GM12892 (cell line): ENCODE data around the gene BRINP2.

Experiments
- DNase-seq: peaks from one replicate; pipeline ENCODE4 v3.0.0; 2011; ENCODE audit not compliant: insufficient read length
- FAIRE-seq: peaks from 2 replicates; lab custom pipeline; 2011; peaks lifted over from hg19 to GRCh38; lab: Jason Lieb, UNC
- POLR2A ChIP-seq: IDR thresholded peaks from 2 replicates; pipeline ENCODE4 v1.6.1; 2011; ENCODE audit warnings: low read depth, low read length, control low read depth
- POLR2AphosphoS5 ChIP-seq: IDR thresholded peaks from 2 replicates; pipeline ENCODE4 v1.6.1; 2011; ENCODE audit warnings: low read depth, low read length, control low read depth
- TAF1 ChIP-seq: IDR thresholded peaks from 2 replicates; pipeline ENCODE4 v1.6.1; 2011; ENCODE audit warnings: low read depth, mild to moderate bottlenecking, control low read depth, low read length, borderline replicate concordance

The BRINP2 gene

GRCh38 chr1:177171536-177172123, 872 bp downstream of the BRINP2 start:
- DNase-seq (no peak), FAIRE-seq (no peak)
- TF ChIP-seq POLR2A (no peak), TAF1 (no peak), POLR2AphosphoS5 (no peak)

DNA sequence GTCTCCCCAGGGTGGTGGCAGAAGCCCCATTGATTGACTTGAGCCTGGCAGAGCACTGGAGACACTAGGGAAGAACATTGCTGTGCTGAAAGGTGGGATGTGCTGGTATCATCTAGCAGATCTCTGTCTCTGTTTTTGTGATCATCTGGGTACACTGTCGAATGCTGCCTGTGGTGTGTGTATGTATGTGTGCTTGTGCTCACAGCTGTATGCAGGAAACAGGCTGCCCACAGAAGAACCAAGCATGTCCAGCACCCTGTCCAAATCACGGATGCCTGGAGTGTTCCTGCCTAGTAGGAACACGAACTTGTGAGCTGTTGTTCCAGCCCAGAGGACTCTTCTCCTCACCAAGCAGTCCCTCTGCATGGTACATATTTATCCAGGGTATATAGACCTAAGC, 1.5 kb downstream of the BRINP2 start:
- no peak for TF ChIP-seq TAF1
- no peak for TF ChIP-seq POLR2AphosphoS5
- TF ChIP-seq POLR2A, result no peak
- FAIRE-seq, result no peak
- DNase-seq, result no peak

DNA sequence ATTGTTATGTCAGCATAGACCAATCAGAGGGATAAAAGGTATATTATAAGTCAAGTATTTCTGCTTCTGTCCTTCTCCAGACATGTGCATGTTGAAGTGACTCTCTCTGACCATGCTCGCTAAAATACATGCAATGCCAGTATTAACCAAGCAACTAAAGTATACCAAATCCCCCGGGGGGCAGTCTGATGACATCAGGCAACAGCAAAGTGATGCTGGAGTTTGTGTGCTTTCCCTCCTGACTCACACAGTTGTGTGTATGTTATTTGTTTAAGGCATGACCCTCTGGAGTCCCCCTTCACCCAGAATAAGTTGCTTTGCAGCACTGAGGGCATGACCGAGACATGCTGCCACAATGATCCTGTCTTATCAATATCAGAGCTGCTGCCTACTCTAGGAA, 2.1 kb downstream of the BRINP2 start:
- DNase-seq, result no peak

GRCh38 chr1:177173976-177174375, 3.2 kb downstream of the BRINP2 start:
- TF ChIP-seq TAF1 (no peak), POLR2AphosphoS5 (no peak), POLR2A (no peak)
- DNase-seq, result no peak
- FAIRE-seq, result no peak

More for the DNA sequence above, 2.1 kb downstream of the BRINP2 start:
- FAIRE-seq, result no peak
- no peak for TF ChIP-seq TAF1
- TF ChIP-seq POLR2AphosphoS5, result no peak
- no peak for TF ChIP-seq POLR2A

GRCh38 chr1:177174921-177175634, 4.3 kb downstream of the BRINP2 start:
- DNase-seq (no peak), FAIRE-seq (no peak)
- TF ChIP-seq POLR2AphosphoS5 (no peak), POLR2A (no peak), TAF1 (no peak)

- FAIRE-seq (no peak), DNase-seq (no peak)
- TF ChIP-seq TAF1 (no peak), POLR2AphosphoS5 (no peak), POLR2A (no peak)
Measured at GRCh38 chr1:177181280-177181630, 10.5 kb downstream of the BRINP2 start.

GRCh38 chr1:177181631-177182291, 11.0 kb downstream of the BRINP2 start:
- DNase-seq, result peak; percentile 53
- FAIRE-seq, result no peak
- TF ChIP-seq POLR2AphosphoS5 (no peak), TAF1 (no peak), POLR2A (no peak)

DNA sequence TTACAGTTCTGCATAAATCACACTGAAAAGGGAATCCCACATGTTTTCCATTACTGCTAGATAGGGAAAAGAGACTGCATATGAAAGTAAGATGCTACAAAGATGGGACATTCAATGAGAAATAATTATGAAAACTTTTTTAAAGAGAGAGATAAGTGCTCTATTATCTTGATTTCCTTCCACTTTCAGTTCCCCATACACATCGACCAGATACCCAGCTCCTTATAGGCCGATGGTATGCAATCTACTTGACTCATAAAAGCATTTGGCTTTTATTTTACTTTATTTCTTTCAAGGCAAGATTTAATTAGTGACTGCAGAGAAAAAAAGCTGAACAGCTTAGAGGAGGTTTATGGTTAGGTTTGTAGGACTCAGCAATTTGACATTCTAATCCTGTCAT, 13.1 kb downstream of the BRINP2 start:
- TF ChIP-seq POLR2AphosphoS5 (no peak), TAF1 (no peak), POLR2A (no peak)
- FAIRE-seq (no peak), DNase-seq (no peak)

DNA sequence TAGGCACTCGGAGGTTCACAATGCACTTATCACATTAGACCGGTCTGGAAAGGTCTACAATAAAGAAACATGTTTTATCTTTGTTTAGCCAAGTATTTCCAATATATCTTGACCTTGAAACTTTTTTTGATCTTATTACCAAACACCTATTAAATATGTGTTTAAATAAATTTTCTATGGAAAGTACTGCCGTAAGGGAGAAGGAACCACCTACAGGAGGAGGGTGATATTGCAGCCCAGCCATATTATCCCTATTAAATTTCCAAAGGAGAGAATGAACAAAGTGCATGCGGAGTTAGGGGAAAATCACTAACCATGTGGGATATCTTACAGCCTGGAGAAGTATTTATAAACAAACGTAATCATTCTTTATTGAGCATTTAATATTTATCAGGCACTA, 14.5 kb downstream of the BRINP2 start:
- DNase-seq (no peak), FAIRE-seq (no peak)
- no peak for TF ChIP-seq POLR2AphosphoS5
- no peak for TF ChIP-seq TAF1
- no peak for TF ChIP-seq POLR2A

- TF ChIP-seq TAF1, result no peak
- no peak for TF ChIP-seq POLR2A
- TF ChIP-seq POLR2AphosphoS5, result no peak
- FAIRE-seq, result no peak
- no peak for DNase-seq
Measured at GRCh38 chr1:177186639-177187038, 15.9 kb downstream of the BRINP2 start.

DNA sequence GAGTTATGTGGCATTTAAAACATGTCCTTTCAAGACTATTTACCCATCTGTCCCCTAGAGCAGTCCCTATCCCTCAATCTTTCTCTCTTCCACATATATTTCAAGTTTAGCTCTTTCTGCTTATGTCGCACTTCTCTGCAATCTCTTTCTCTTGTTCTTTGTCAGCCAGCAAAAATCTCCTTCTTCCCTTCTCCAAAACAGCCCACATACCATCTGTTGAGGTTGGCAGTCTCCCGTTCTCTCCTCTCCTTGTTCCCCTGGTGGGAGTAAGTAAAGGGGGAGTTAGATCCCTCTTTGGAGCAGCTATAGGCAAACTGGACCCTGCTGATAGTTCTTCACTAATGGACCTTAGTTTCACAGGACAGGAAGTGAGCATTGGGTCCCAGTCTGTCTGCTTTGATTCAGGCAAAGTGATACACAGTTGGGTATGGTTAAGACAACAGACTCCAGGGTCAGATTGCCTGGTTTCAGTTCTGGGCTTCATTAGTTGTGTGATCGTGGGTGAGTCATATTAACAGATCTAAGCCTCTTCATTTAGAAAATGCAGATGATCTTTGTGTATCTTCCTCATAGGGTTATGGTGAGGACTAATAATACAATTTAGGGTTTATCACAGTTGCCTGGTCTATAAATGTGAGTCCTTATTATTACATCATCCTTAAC, 19.7 kb downstream of the BRINP2 start:
- no peak for TF ChIP-seq POLR2A
- TF ChIP-seq TAF1, result no peak
- TF ChIP-seq POLR2AphosphoS5, result no peak
- no peak for FAIRE-seq
- no peak for DNase-seq
